ENCODE results near the gene FAM25A. TPM values are rescaled to one million over a fixed set of nuclear protein-coding genes. Genes with fewer than 3 reads are reported as not detected.
"Not testable (repeated sequence)": the region's sequence is repeated elsewhere in the genome, so short reads cannot be mapped to it uniquely, and the experiment has no call there.

FAM25A gene
- total RNA-seq, 2 experiments from 2014 or later = not detected

DNA sequence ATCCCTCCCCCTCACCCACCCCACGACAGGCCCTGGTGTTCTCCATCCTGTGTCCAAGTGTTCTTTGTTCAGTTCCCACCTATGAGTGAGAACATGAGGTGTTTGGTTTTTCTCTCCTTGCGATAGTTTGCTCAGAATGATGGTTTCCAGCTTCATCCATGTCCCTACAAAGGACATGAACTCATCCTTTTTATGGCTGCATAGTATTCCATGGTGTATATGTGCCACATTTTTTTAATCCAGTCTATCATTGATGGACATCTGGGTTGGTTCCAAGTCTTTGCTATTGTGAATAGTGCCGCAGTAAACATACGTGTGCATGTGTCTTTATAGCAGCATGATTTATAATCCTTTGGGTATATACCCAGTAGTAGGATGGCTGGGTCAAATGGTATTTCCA lies 35.6 kb upstream of the FAM25A start:
- H3K27me3 Mint-ChIP-seq; H3K36me3 Mint-ChIP-seq (ENCODE audit: low read depth); H3K27ac Mint-ChIP-seq; H3K4me3 Mint-ChIP-seq; intact Hi-C loops (cut with DNase I, micrococcal nuclease); CTCF ChIA-PET; H3K4me1 Mint-ChIP-seq; ATAC-seq; DNase-seq; H3K9me3 Mint-ChIP-seq (ENCODE audit: low read depth); POLR2A ChIA-PET: not testable (repeated sequence)

DNA sequence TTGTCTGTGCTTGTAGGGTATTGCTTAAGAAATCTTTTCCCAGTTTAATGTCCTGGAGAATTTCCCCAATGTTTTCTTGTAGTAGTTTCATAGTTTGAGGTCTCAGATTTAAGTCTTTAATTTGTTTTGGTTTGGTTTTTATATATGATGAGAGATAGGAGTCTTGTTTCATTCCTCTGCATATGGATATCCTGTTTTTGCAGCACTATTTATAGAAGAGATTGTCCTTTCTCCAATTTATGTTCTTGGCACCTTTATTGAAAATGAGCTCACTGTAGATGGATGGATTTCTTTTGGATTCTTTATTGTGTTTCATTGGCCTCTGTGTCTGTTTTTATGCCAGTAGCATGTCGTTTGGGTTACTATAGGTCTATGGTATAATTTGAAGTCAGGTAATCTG lies 31.6 kb upstream of the FAM25A start:
- no peak for ATAC-seq
- H3K27ac Mint-ChIP-seq = no peak overlapping the region
- H3K36me3 Mint-ChIP-seq (ENCODE audit: low read depth) = no peaks in the 10 kb centered on the region
- H3K4me3 Mint-ChIP-seq = no peak overlapping the region
- H3K27me3 Mint-ChIP-seq = peaks cover 15% of the 10 kb centered on the region
- intact Hi-C loops (cut with DNase I, micrococcal nuclease) = no loop called here
- POLR2A ChIA-PET = no interaction called here
- no peak for DNase-seq
- H3K4me1 Mint-ChIP-seq = no peaks in the 10 kb centered on the region
- CTCF ChIA-PET = interaction anchor here (0.8 to 1.9 kb wide), 2 partner anchors 21 to 81 kb away, joined by 3 to 4 read pairs; no protein-coding TSS in a partner anchor
- H3K9me3 Mint-ChIP-seq (ENCODE audit: low read depth) = no peaks in the 10 kb centered on the region

DNA sequence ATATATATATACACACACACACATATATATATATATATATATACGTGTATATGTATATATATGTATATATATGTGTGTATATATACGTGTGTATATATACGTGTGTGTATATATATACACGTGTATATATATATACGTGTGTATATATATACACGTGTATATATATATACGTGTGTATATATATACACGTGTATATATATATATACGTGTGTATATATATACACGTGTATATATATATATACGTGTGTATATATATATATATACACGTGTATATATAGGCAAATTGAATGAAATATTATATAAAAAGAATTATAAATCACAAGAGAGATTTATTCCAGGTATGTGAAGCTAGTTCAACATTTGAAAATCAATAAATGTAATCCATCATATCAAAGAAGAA lies 28.7 kb upstream of the FAM25A start:
- H3K4me1 Mint-ChIP-seq; H3K9me3 Mint-ChIP-seq (ENCODE audit: low read depth); H3K27ac Mint-ChIP-seq; intact Hi-C loops (cut with DNase I, micrococcal nuclease); POLR2A ChIA-PET; ATAC-seq; H3K36me3 Mint-ChIP-seq (ENCODE audit: low read depth); DNase-seq; H3K4me3 Mint-ChIP-seq: not testable (repeated sequence)
- CTCF ChIA-PET = interaction anchor here (1.0 kb wide), 1 partner anchor 52 kb away, joined by 4 read pairs; no protein-coding TSS in a partner anchor
- peaks cover 15% of the 10 kb centered on the region for H3K27me3 Mint-ChIP-seq

DNA sequence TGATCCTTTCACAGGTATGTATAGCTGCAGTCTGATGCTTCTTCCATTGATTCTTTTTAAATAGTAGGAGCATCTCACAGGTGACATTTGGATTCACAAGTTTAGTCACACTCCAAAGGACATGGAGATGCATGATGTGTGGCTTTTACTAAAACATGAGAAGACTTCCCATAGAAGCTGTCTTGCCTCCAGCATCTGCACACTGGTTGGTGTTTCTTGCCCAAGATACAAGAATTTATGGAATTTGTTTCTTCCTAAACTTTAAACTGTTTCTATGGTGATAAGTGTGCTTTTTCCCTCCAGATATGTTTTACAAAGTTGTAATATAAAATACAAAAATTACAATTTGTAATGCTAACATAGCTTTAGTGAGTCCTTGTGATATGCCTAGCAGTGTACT lies 27.6 kb upstream of the FAM25A start:
- intact Hi-C loops (cut with DNase I, micrococcal nuclease) = no loop called here
- ChIA-PET CTCF (no interaction called here), POLR2A (no interaction called here)
- no peaks in the 10 kb centered on the region for H3K36me3 Mint-ChIP-seq (ENCODE audit: low read depth)
- no peak overlapping the region for H3K27ac Mint-ChIP-seq
- DNase-seq (no peak), ATAC-seq (no peak)
- H3K4me1 Mint-ChIP-seq = no peaks in the 10 kb centered on the region
- H3K27me3 Mint-ChIP-seq = peaks cover 15% of the 10 kb centered on the region
- H3K4me3 Mint-ChIP-seq = no peak overlapping the region
- H3K9me3 Mint-ChIP-seq (ENCODE audit: low read depth) = no peaks in the 10 kb centered on the region

DNA sequence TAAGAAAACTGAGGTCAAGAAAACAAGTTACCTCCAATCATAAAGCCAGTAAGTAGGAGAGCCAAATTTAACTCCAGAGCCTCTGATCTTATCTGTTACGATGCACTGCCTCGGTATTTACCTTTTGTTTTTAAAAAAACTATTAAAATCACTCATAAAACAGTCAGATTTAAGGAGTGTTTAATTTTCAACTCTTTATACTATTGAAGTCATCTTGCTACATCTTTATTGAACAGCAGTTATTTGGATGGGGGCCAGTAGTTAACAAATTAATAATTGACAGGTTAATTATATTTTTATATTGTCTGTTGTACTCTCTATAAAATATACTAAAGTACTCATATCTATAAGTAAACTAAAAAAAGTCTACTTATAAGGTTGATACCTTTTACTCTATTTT lies 27.2 kb upstream of the FAM25A start:
- intact Hi-C loops (cut with DNase I, micrococcal nuclease) = no loop called here
- H3K27ac Mint-ChIP-seq = no peak overlapping the region
- H3K27me3 Mint-ChIP-seq = peaks cover 15% of the 10 kb centered on the region
- POLR2A ChIA-PET = no interaction called here
- CTCF ChIA-PET = no interaction called here
- DNase-seq = no peak
- no peak for ATAC-seq
- H3K9me3 Mint-ChIP-seq (ENCODE audit: low read depth) = no peaks in the 10 kb centered on the region
- no peaks in the 10 kb centered on the region for H3K4me1 Mint-ChIP-seq
- no peaks in the 10 kb centered on the region for H3K36me3 Mint-ChIP-seq (ENCODE audit: low read depth)
- H3K4me3 Mint-ChIP-seq = no peak overlapping the region

DNA sequence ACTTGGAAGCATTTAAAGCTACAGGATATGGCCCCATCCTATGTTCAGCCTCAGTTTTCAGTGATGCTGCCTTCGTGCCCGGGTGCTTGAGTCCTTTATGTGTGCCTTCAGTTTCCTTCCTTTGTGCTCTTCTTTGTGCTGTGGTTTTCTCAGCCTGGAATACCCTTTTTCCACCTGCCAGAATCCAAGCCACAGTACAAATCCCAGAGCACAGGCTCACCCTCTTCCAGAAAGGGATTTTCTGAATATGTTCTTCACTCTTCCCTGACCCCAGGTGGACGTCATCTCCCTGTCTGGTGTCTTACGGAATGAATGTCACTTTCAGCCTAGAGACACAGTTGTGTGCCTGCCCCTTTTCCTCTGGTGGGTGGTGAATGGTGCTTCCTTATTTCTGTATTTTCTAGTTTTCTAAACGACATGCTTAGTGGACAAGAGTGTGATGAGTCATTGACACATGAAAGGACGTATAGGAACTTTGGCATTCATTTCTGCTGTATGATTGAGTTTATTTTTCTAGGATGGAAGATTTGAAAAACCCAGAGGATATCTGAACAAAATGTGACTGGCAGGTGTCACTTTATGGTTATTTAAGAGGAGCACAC lies 20.2 kb upstream of the FAM25A start:
- H3K27ac Mint-ChIP-seq; H3K4me1 Mint-ChIP-seq; CTCF ChIA-PET; H3K4me3 Mint-ChIP-seq; H3K9me3 Mint-ChIP-seq (ENCODE audit: low read depth); H3K36me3 Mint-ChIP-seq (ENCODE audit: low read depth); POLR2A ChIA-PET; intact Hi-C loops (cut with DNase I, micrococcal nuclease); ATAC-seq; DNase-seq; H3K27me3 Mint-ChIP-seq: not testable (repeated sequence)

DNA sequence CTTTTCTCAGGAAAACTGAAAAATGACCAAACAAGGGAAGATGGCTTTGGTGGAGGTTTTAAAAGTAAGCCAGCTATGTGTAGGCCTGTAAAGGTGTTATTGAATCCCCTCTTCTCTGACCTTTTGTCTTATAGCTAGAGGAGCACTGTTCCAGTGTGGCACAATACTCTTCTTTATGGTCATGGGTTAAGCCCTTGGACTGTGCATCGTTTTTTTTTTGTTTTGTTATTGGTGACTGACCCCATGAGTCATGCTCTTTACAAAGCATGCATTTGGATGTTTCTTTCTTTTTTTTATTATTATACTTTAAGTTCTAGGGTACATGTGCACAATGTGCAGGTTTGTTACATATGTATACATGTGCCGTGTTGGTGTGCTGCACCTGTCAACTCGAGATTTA lies 19.6 kb upstream of the FAM25A start:
- H3K4me1 Mint-ChIP-seq = no peaks in the 10 kb centered on the region
- no peak for ATAC-seq

DNA sequence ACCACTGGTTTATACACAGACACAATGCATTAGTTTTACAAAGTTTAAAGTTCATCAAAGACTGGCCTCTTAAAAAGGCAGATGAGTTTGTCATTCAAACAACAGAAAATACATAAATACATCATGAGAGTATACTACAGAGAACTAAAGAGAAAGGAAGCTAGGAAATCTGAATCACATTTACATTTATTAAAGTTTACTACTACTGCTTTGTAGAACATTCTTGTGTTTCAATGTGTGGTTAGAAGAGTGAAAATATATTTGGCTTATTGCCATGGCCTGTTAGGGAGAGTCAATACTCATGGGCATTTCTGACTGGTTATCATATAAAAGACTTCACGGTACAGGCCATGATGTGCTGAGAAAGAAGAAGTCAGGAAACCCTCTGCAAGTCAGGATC lies 13.0 kb upstream of the FAM25A start:
- CTCF ChIA-PET; H3K4me1 Mint-ChIP-seq; H3K27ac Mint-ChIP-seq; H3K36me3 Mint-ChIP-seq (ENCODE audit: low read depth); H3K4me3 Mint-ChIP-seq; H3K9me3 Mint-ChIP-seq (ENCODE audit: low read depth); intact Hi-C loops (cut with DNase I, micrococcal nuclease); ATAC-seq; POLR2A ChIA-PET; DNase-seq; H3K27me3 Mint-ChIP-seq: not testable (repeated sequence)

More for the DNA sequence above, 19.6 kb upstream of the FAM25A start:
- ChIA-PET POLR2A (no interaction called here), CTCF (interaction anchor here (0.6 kb wide), 1 partner anchor 1991 kb away, joined by 3 read pairs; no protein-coding TSS in a partner anchor)
- no peak for DNase-seq
- intact Hi-C loops (cut with DNase I, micrococcal nuclease) = no loop called here
- Mint-ChIP-seq H3K27me3 (no peaks in the 10 kb centered on the region), H3K9me3 (ENCODE audit: low read depth) (no peaks in the 10 kb centered on the region), H3K27ac (no peak overlapping the region), H3K36me3 (ENCODE audit: low read depth) (no peaks in the 10 kb centered on the region), H3K4me3 (no peak overlapping the region)

DNA sequence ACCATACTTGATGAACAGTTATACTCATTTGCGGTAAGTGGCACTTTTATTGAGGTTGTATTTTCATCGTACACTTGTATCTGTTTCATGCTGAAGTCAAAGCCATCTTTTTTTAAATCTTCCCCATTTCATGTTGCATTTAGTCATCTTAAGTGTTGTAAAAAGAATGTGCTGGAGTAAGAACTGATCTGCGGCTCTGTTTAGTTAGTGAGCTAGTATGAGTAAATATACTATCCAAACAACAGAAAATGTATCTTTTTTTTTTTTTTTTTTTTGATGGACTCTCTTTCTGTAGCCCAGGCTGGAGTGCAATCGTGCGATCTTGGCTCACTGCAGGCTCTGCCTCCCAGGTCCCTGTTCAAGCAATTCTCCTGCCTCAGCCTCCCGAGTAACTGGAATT lies 12.4 kb upstream of the FAM25A start:
- H3K27me3 Mint-ChIP-seq; H3K27ac Mint-ChIP-seq; POLR2A ChIA-PET; DNase-seq; CTCF ChIA-PET; H3K36me3 Mint-ChIP-seq (ENCODE audit: low read depth); ATAC-seq; H3K4me3 Mint-ChIP-seq; H3K9me3 Mint-ChIP-seq (ENCODE audit: low read depth); H3K4me1 Mint-ChIP-seq; intact Hi-C loops (cut with DNase I, micrococcal nuclease): not testable (repeated sequence)

DNA sequence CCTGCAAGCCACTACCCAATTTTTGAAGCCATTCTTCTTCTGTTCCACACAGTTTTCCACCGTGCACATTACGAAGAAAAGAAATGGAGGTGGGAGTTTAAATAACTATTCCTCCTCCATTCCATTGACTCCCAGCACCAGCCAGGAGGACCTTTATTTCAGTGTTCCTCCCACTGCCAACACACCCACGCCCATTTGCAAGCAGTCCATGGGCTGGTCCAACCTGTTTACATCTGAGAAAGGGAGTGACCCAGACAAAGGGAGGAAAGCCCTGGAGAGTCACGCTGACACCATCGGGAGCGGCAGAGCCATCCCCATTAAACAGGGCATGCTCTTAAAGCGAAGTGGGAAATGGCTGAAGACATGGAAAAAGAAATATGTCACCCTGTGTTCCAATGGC lies 11.8 kb upstream of the FAM25A start:
- intact Hi-C loops (cut with DNase I, micrococcal nuclease); ATAC-seq; H3K4me3 Mint-ChIP-seq; H3K27ac Mint-ChIP-seq; H3K4me1 Mint-ChIP-seq; DNase-seq; H3K9me3 Mint-ChIP-seq (ENCODE audit: low read depth); CTCF ChIA-PET; POLR2A ChIA-PET; H3K36me3 Mint-ChIP-seq (ENCODE audit: low read depth); H3K27me3 Mint-ChIP-seq: not testable (repeated sequence)

DNA sequence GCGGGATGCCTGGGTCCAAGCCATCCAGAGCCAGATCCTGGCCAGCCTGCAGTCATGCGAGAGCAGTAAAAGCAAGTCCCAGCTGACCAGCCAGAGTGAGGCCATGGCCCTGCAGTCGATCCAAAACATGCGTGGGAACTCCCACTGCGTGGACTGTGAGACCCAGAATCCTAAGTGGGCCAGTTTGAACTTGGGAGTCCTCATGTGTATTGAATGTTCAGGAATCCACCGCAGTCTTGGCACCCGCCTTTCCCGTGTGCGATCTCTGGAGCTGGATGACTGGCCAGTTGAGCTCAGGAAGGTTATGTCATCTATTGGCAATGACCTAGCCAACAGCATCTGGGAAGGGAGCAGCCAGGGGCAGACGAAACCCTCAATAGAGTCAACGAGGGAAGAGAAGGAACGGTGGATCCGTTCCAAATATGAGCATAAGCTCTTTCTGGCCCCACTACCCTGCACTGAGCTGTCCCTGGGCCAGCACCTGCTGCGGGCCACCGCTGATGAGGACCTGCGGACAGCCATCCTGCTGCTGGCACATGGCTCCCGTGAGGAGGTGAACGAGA lies 10.9 kb upstream of the FAM25A start:
- H3K27me3 Mint-ChIP-seq; ATAC-seq; CTCF ChIA-PET; H3K27ac Mint-ChIP-seq; POLR2A ChIA-PET; H3K9me3 Mint-ChIP-seq (ENCODE audit: low read depth); intact Hi-C loops (cut with DNase I, micrococcal nuclease); H3K4me1 Mint-ChIP-seq; DNase-seq; H3K4me3 Mint-ChIP-seq; H3K36me3 Mint-ChIP-seq (ENCODE audit: low read depth): not testable (repeated sequence)

DNA sequence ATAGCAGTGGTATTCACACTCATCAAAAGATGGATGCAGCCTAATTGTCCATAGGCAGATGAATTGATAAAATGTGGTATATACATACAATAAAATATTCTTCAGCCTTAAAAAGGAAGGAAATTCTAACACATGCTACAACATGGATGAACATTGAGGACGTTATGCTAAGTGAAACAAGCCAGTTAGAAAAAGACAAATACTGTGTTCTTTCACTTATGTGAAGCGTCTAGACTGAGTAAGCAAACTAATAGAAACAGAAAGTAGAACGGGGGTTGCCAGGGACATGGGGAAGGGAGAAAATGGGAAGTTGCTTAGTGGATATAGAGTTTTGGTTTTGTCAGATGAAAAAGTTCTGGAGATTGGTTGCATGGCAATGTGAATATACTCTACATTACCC lies 6.6 kb upstream of the FAM25A start:
- DNase-seq; H3K27ac Mint-ChIP-seq; H3K27me3 Mint-ChIP-seq; H3K9me3 Mint-ChIP-seq (ENCODE audit: low read depth); CTCF ChIA-PET; H3K4me1 Mint-ChIP-seq; POLR2A ChIA-PET; H3K4me3 Mint-ChIP-seq; ATAC-seq; intact Hi-C loops (cut with DNase I, micrococcal nuclease); H3K36me3 Mint-ChIP-seq (ENCODE audit: low read depth): not testable (repeated sequence)

Measured in activated CD4-positive, alpha-beta T cell treated with anti-CD3 and anti-CD28 coated beads for 36 hours (primary cell).